D721Med (cell line): ENCODE measurements around the gene CHRNA9.

ENCODE experiments used
- DNase-seq: peaks from one replicate; pipeline ENCODE4 v3.0.0; 2011; ENCODE audit warnings: low spot score; ENCODE audit not compliant: insufficient read length
- FAIRE-seq: peaks from 2 replicates; lab custom pipeline; 2011; peaks lifted over from hg19 to GRCh38; lab: Jason Lieb, UNC
- CTCF ChIP-seq: IDR thresholded peaks from 2 replicates; pipeline ENCODE4 v1.5.1; 2012; ENCODE audit warnings: mild to moderate bottlenecking, control low read depth; ENCODE audit not compliant: insufficient read depth; ENCODE audit errors: missing control alignments

The CHRNA9 gene

DNA sequence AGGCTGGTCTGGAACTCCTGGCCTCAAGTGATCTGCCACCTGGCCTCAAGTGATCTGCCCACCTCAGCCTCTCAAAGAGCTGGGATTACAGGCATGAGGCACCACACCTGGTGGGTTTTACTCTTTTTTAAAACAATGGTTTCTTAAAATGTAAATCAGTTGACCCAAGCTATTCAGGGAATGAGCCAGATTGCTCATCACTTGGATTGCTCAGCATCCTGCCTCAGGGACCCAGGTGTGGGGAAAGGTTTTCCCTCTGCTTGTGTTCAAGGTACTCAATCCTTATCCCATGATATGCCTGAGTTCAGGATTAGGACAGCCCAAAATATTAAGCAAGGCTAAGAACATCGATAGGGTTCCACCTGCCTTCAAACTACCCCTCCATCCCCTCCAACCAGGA, 67.4 kb downstream of the CHRNA9 start:
- DNase-seq (no peak), FAIRE-seq (no peak)
- TF ChIP-seq CTCF: no peak

- no peak for FAIRE-seq
- TF ChIP-seq CTCF: no peak
Observed at GRCh38 chr4:40403081-40403480, 67.9 kb downstream of the CHRNA9 start.

More at GRCh38 chr4:40403081-40403480, 67.9 kb downstream of the CHRNA9 start:
- DNase-seq: no peak
